A549 (cell line): Measurements from ENCODE around the gene CENPF. TPM values are rescaled to one million over a fixed set of nuclear protein-coding genes. Genes with fewer than 3 reads are reported as not detected.
"Not testable (repeated sequence)": the region's sequence is repeated elsewhere in the genome, so short reads cannot be mapped to it uniquely, and the experiment has no call there.

Source experiments
- ATAC-seq, 2 experiments: fragments of 200-7000 bp in 1 of 2; fragments of >200 bp in 1 of 2; cut with Nextera tagmentation in 1 of 2; cut with Tn5 transposase in 1 of 2; 3 replicates each; pipeline versions ENCODE4 v1.8.0 to v1.9.1; 2018 to 2020; ENCODE audit warnings: mild to moderate bottlenecking in 1 of 2, moderate library complexity in 1 of 2
- CTCF ChIA-PET: fragments of 300-600 bp; sonication (Branson Sonifier 250); formaldehyde crosslinking; extraction: SDS; loops from one replicate; lab custom pipeline; 2021; ENCODE audit warnings: antibody characterized with exemption, inconsistent platforms; lab: Yijun Ruan, JAX
- POLR2A ChIA-PET: fragments of 350-600 bp; formaldehyde crosslinking; extraction: SDS; loops from one replicate; lab custom pipeline; 2021; ENCODE audit warnings: antibody characterized with exemption, inconsistent platforms; lab: Yijun Ruan, JAX
- DNase-seq, 2 experiments: peaks; one replicate each; pipeline versions ENCODE4 v3.0.0 to v3.0.0-alpha.2; 2011 to 2016; ENCODE audit warnings: low read depth in 1 of 2, low spot score in 1 of 2
- FAIRE-seq: peaks from 2 replicates; lab custom pipeline; 2011; peaks lifted over from hg19 to GRCh38; lab: Jason Lieb, UNC
- H3K27ac ChIP-seq, 2 experiments: fragments of >200 bp; sonication (Bioruptor Twin); formaldehyde crosslinking; 3 replicates each; pipeline ENCODE4 v1.5.1; 2016 to 2017
- H3K4me1 ChIP-seq: fragments of >200 bp; sonication (Bioruptor Twin); formaldehyde crosslinking; 3 replicates; pipeline ENCODE4 v1.6.1; 2016
- H3K4me2 ChIP-seq: fragments of >200 bp; sonication (Bioruptor Twin); formaldehyde crosslinking; 3 replicates; pipeline ENCODE4 v1.6.1; 2016
- H3K4me3 ChIP-seq: fragments of >200 bp; sonication (Bioruptor Twin); formaldehyde crosslinking; 3 replicates; pipeline ENCODE4 v1.5.1; 2016
- H3K9me3 ChIP-seq: fragments of >200 bp; sonication (Bioruptor Twin); formaldehyde crosslinking; 3 replicates; pipeline ENCODE4 v1.6.1; 2016
- ATOH8 ChIP-seq: fragments of 250-450 bp; sonication (Bioruptor Pico); IDR thresholded peaks from 2 replicates; pipeline ENCODE4 v1.5.0; 2020; ENCODE audit warnings: low read depth, mild to moderate bottlenecking, moderate library complexity
- BCL3 ChIP-seq: fragments of >200 bp; sonication (Bioruptor Twin); formaldehyde crosslinking; IDR thresholded peaks from 3 replicates; pipeline ENCODE4 v1.6.1; 2016
- CBX8 ChIP-seq: fragments of 200-600 bp; sonication (generic); IDR thresholded peaks from 2 replicates; pipeline ENCODE4 v1.6.1; 2016
- E2F6 ChIP-seq: IDR thresholded peaks from 2 replicates; pipeline ENCODE4 v1.6.1; 2012; ENCODE audit warnings: low read depth, borderline replicate concordance
- ELK1 ChIP-seq: fragments of 150-350 bp; IDR thresholded peaks from 2 replicates; pipeline ENCODE4 v1.6.1; 2014; ENCODE audit warnings: low read depth, mild to moderate bottlenecking, low read length
- FOXS1 ChIP-seq: fragments of 250-450 bp; sonication (Bioruptor Pico); IDR thresholded peaks from 2 replicates; pipeline ENCODE4 v1.5.0; 2020; ENCODE audit warnings: mild to moderate bottlenecking, moderate library complexity
- HOXB5 ChIP-seq: fragments of 250-450 bp; sonication (Bioruptor Pico); IDR thresholded peaks from 2 replicates; pipeline ENCODE4 v1.5.0; 2020; ENCODE audit warnings: mild to moderate bottlenecking, moderate library complexity
- KDM1A ChIP-seq: fragments of 200-600 bp; sonication (generic); IDR thresholded peaks from 2 replicates; pipeline ENCODE4 v1.6.1; 2016; ENCODE audit warnings: low read depth, mild to moderate bottlenecking
- MYC ChIP-seq: IDR thresholded peaks from 2 replicates; pipeline ENCODE4 v1.6.1; 2012; ENCODE audit warnings: mild to moderate bottlenecking, inconsistent platforms, low read length, improper control_type of control experiment, borderline replicate concordance
- NPAS2 ChIP-seq: fragments of 250-450 bp; sonication (Bioruptor Pico); IDR thresholded peaks from 2 replicates; pipeline ENCODE4 v1.8.0; 2022; ENCODE audit warnings: mild to moderate bottlenecking, moderate library complexity, borderline replicate concordance
- ZFP36 ChIP-seq: fragments of 450-650 bp; IDR thresholded peaks from 2 replicates; pipeline ENCODE4 v1.6.1; 2014; ENCODE audit warnings: borderline replicate concordance; ENCODE audit not compliant: partially characterized antibody
- WGBS: methylation state at CpG from one replicate; pipeline ENCODE4 v1.1.6; 2017; ENCODE audit errors: missing lambda C conversion rate; 5-methylcytosine and 5-hydroxymethylcytosine counted together
- polyA plus RNA-seq, 4 experiments: library from polyadenylated mRNA; depleted of rRNA in 3 of 4; stranded (reverse); fragments of >200 nt; fragmentation: RNase III in 1 of 4; extraction: RNeasy Plus Mini Kit Qiagen cat#74134 plus additional on column Dnase treatment in 1 of 4; gene quantifications; 2 replicates in 3 of 4; 3 replicates in 1 of 4; pipeline ENCODE4 v1.2.3, GENCODE V29; 2011 to 2017

Gene CENPF
- polyA plus RNA-seq, 2 of the 4 experiments (the other 2 are of a cell fraction): 53.0 to 70.6 TPM

GRCh38 chr1:214604523-214604922, 1.5 kb downstream of the CENPF start (continued):
- no peak for TF ChIP-seq KDM1A
- TF ChIP-seq HOXB5 (CRISPR knock-in tag): no peak

GRCh38 chr1:214605484-214605883, 2.5 kb downstream of the CENPF start:
- H3K27ac ChIP-seq, POLR2A ChIA-PET, H3K4me2 ChIP-seq, DNase-seq, FAIRE-seq, H3K4me3 ChIP-seq, ATAC-seq, H3K9me3 ChIP-seq: not testable (repeated sequence)
- CTCF ChIA-PET: interaction anchor here (1.3 to 1.9 kb wide), 2 partner anchors 24 to 273 kb away, joined by 3 to 6 read pairs; no protein-coding TSS in a partner anchor
- H3K4me1 ChIP-seq: peaks cover 14% of the 10 kb centered on the region
- WGBS: 95% methylated on average over 28 of the region's 32 CpGs

GRCh38 chr1:214605933-214606925, 3.2 kb downstream of the CENPF start:
- H3K4me1 ChIP-seq: peaks cover 14% of the 10 kb centered on the region
- DNase-seq, ATAC-seq, H3K4me3 ChIP-seq, H3K4me2 ChIP-seq, POLR2A ChIA-PET, H3K27ac ChIP-seq, FAIRE-seq, H3K9me3 ChIP-seq: not testable (repeated sequence)
- CTCF ChIA-PET: interaction anchor here (1.2 kb wide), 1 partner anchor 276 kb away, joined by 3 read pairs; no protein-coding TSS in a partner anchor
- 95% methylated on average over 52 of the region's 63 CpGs for WGBS

GRCh38 chr1:214607492-214608215, 4.7 kb downstream of the CENPF start:
- POLR2A ChIA-PET, ATAC-seq, H3K4me3 ChIP-seq, FAIRE-seq, H3K4me2 ChIP-seq, H3K9me3 ChIP-seq, DNase-seq, H3K4me1 ChIP-seq, H3K27ac ChIP-seq: not testable (repeated sequence)
- CTCF ChIA-PET: interaction anchor here (1.2 kb wide), 1 partner anchor 277 kb away, joined by 3 read pairs; no protein-coding TSS in a partner anchor
- WGBS: 97% methylated on average over 13 of the region's 21 CpGs

GRCh38 chr1:214608216-214608783, 5.3 kb downstream of the CENPF start:
- H3K9me3 ChIP-seq, H3K4me2 ChIP-seq, DNase-seq, H3K4me1 ChIP-seq, FAIRE-seq, H3K27ac ChIP-seq, H3K4me3 ChIP-seq, ATAC-seq, POLR2A ChIA-PET: not testable (repeated sequence)
- CTCF ChIA-PET: interaction anchor here (1.1 kb wide), 1 partner anchor 30 kb away, joined by 4 read pairs; no protein-coding TSS in a partner anchor
- WGBS: 94% methylated on average over 31 of the region's 45 CpGs

GRCh38 chr1:214608817-214609216, 5.8 kb downstream of the CENPF start:
- H3K27ac ChIP-seq, H3K9me3 ChIP-seq, H3K4me3 ChIP-seq, H3K4me2 ChIP-seq, FAIRE-seq, POLR2A ChIA-PET, DNase-seq, ATAC-seq: not testable (repeated sequence)
- CTCF ChIA-PET: interaction anchor here (1.1 kb wide), 1 partner anchor 29 kb away, joined by 4 read pairs; no protein-coding TSS in a partner anchor
- peaks cover 13% of the 10 kb centered on the region for H3K4me1 ChIP-seq
- WGBS: 96% methylated on average over 18 of the region's 43 CpGs

- 100% methylated on average over 1 of the region's 1 CpG for WGBS
- ATAC-seq (no peak), FAIRE-seq (no peak), DNase-seq (no peak)
- ChIA-PET POLR2A (no interaction called here), CTCF (interaction anchor here (0.7 to 1.9 kb wide), 4 partner anchors 17 to 536 kb away, joined by 3 to 8 read pairs (median 4); no protein-coding TSS in a partner anchor)
- Histone ChIP-seq H3K4me3 (no peak overlapping the region), H3K4me1 (peaks cover 16% of the 10 kb centered on the region), H3K27ac (no peak overlapping the region), H3K9me3 (peaks cover 6% of the 10 kb centered on the region), H3K4me2 (no peak overlapping the region)
- TF ChIP-seq ATOH8: no peak
- TF ChIP-seq ZFP36: no peak
- TF ChIP-seq BCL3: no peak
- TF ChIP-seq MYC: no peak
- TF ChIP-seq FOXS1: no peak
- TF ChIP-seq CBX8: no peak
- no peak for TF ChIP-seq E2F6
- TF ChIP-seq NPAS2 (CRISPR knock-in tag): no peak
- TF ChIP-seq ELK1: no peak
These were observed 6.7 kb downstream of the CENPF start for GRCh38 chr1:214609692-214610091.
